Measurements from ENCODE around the gene B4GALT1.

DNA sequence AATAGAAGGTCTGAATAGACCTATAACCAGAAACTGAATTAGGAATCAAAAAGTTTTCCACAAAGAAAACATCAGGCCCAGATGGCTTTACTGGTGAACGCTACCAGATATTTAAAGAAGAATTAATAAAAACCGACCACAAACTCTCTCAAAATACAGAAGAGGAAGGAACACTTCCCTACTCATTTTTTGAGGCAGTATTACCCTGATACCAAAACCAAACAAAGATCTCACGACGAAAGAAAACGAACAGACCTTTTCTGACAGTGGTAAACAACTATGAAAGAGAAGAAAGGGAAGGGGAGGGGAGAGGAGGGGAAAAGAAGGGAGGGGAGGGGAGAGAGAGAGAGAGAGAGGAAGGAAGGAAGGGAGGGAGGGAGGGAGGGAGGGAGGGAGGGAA is 13.5 kb downstream of the B4GALT1 start:
- TF ChIP-seq, protein P1, sequence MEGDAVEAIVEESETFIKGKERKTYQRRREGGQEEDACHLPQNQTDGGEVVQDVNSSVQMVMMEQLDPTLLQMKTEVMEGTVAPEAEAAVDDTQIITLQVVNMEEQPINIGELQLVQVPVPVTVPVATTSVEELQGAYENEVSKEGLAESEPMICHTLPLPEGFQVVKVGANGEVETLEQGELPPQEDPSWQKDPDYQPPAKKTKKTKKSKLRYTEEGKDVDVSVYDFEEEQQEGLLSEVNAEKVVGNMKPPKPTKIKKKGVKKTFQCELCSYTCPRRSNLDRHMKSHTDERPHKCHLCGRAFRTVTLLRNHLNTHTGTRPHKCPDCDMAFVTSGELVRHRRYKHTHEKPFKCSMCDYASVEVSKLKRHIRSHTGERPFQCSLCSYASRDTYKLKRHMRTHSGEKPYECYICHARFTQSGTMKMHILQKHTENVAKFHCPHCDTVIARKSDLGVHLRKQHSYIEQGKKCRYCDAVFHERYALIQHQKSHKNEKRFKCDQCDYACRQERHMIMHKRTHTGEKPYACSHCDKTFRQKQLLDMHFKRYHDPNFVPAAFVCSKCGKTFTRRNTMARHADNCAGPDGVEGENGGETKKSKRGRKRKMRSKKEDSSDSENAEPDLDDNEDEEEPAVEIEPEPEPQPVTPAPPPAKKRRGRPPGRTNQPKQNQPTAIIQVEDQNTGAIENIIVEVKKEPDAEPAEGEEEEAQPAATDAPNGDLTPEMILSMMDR (IDR thresholded peaks at IDR 0.05) = no peak
- TF ChIP-seq POLR2AphosphoS5 (IDR thresholded peaks at IDR 0.05) = no peak
- no peak for TF ChIP-seq POLR2A (IDR thresholded peaks at IDR 0.05)
- TF ChIP-seq EP300 (IDR thresholded peaks at IDR 0.05; ENCODE audit: low read depth) = no peak

Measured in transverse colon (tissue), 4 donors.